Measurements from ENCODE around the gene CKS1B. TPM values are rescaled to one million over a fixed set of nuclear protein-coding genes. Genes with fewer than 3 reads are reported as not detected.

The CKS1B gene
- total RNA-seq, 2 donors from 2014 or later: 202 to 308 TPM

DNA sequence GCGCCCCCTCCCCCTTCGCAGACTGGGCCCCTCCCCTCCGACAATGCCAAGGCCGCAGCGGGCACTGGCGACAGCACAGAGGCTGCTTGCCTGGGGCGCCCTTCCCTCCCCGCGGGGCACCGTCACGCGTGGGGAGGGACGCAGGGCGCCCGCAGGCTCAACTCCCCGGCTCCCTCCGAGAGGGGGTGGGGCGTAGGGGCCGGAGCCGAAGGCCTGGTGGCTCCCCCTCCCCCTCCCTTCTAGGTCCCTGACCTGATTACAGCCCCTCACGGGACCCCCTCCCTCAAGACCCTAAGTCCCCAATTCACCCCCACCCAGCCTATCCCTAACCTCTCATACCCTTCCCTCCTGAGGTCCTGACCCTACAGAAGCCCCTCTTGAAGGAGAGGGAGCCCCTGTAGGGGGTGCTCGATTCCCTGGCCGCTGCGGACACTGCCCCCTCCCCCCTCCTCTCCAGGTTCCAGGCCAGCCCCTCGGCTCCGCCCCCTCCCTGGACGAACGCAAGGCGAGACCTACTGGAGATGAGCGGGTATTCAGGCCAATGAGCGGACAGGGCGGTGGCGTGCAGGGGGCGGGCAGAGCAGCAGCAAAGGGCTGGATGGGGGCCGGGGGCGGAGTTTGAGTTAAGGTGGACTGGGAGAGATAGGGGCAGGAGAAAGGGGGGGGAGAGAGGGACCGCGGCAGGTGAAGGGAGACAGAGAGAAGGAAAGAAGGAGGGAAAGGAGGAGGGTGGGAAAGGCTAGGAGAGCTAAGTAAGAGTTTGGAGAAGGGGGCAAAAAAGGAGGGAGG is 27.4 kb downstream of the CKS1B start:
- Mint-ChIP-seq H3K9me3 (no peaks in the 10 kb centered on the region), H3K27ac (peak overlapping the region; percentile 92 to 96), H3K36me3 (peaks cover 10 to 16% of the 10 kb centered on the region in 2 donors)
- peak; percentile 69 to 74 for ATAC-seq
- peak; percentile 98 to 99 for DNase-seq (ENCODE audit: low spot score in 2 of 2)

DNA sequence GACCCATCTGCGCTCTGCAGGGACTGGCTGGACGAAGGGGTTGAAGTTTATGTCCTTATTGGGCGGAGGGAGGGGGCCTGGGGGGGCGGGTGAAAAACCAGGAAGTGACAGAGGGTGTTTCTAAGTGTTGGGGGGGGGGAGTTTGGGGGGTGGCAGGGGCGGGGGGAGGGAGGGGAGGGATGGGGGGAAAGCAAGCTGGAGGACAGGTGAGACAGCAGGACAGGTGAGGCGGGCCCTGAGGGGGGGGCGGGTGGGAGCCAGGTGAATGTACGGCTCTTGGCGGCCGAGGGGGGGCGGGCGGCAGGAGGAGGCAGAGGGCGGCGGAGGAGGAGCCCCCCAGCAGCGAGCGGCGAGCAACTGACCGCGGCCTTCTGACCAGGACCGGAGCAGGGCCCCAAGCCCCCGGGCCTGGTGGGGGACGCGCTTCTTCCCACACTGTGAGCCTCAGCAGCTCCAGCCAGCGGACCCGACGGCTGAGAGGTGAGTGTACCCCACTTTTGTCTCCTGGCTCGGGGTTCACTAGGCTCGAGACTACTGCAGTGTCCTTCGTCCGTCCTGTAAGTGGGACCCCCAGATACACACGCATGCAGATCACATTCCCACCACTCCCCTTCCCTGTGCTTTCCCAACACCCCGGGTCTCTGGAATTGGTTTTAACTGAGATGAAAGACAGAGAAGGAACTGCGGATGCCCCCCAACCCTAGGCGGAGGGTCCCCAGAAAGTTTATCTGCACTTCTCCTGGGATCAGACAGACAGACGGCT is 28.2 kb downstream of the CKS1B start, which contains the start of gene ZBTB7B:
TSS of gene ZBTB7B (plus strand) at position 339 of the 763 bp plus-strand sequence. CDS start 11,859 bp downstream, outside the sequence.
- DNase-seq (ENCODE audit: low spot score in 2 of 2): no peak
- peaks cover 10 to 16% of the 10 kb centered on the region in 2 donors for H3K36me3 Mint-ChIP-seq
- H3K9me3 Mint-ChIP-seq: no peaks in the 10 kb centered on the region
- peak within 1 kb of the TSS; percentile 92 to 96 for H3K27ac Mint-ChIP-seq
- no peak for ATAC-seq

DNA sequence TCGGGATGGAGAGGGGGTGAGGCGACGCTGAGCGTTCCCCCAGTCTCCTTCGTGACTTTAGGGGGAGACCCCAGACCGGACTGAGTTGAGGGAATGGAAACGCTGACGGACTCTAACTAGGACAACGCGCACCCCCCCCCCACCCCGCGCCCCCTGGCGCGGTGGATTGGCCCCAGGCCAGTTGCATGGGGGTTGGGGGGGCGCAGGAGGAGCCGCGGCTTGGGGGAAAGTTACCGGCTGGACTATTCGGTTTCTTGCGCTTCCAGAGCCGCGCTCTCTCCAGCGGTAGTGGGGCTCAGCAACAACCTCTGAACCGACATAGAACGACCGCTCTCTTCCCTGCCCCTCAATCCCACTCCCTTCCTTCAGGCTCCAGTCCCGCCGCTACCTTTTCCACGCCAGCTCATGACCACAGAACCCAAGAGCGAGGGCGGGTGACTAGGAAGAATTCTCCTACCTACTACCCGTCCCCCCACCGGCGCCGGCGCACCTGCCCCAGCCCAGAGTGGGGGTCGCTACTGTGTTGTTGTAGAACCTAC is 28.8 kb downstream of the CKS1B start:
- Mint-ChIP-seq H3K27ac (peak overlapping the region; percentile 88 to 92), H3K9me3 (no peaks in the 10 kb centered on the region), H3K36me3 (peaks cover 10 to 16% of the 10 kb centered on the region in 2 donors)
- no peak for DNase-seq (ENCODE audit: low spot score in 2 of 2)
- ATAC-seq: no peak

DNA sequence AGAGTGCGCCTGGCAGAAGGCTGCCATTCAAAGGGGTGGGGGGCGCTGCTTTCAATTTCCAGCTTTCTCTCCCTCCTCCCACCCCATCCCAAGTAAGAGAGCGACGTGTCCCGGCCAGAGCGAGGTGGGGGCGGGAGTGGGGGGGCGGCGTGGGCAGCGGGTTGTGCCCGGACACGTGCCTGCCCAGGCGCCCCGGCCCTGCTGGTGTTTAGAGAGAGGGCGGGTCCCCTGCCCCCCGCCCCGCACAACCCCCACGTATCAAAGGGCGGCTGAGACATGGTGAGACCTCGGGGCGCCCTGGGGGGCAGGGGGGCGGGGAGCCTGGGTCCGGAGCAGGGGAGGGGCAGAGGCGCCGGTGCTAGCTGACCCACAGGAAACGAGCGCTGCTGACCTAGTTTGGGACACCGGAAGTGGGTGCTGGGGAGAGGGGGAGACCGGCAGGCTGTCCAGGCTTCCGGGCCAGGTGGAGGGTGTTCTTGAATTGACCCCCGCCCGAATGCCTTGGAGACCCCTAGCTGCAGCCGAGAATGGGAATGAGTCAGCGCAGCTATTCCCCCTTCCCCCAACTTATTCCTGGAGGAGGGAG is 29.4 kb downstream of the CKS1B start:
- peak overlapping the region; percentile 92 to 96 for H3K27ac Mint-ChIP-seq
- ATAC-seq (no peak), DNase-seq (ENCODE audit: low spot score in 2 of 2) (peak in 1 of 2 donors; percentile 78)
- H3K9me3 Mint-ChIP-seq: no peaks in the 10 kb centered on the region
- peaks cover 13 to 18% of the 10 kb centered on the region in 2 donors for H3K36me3 Mint-ChIP-seq

DNA sequence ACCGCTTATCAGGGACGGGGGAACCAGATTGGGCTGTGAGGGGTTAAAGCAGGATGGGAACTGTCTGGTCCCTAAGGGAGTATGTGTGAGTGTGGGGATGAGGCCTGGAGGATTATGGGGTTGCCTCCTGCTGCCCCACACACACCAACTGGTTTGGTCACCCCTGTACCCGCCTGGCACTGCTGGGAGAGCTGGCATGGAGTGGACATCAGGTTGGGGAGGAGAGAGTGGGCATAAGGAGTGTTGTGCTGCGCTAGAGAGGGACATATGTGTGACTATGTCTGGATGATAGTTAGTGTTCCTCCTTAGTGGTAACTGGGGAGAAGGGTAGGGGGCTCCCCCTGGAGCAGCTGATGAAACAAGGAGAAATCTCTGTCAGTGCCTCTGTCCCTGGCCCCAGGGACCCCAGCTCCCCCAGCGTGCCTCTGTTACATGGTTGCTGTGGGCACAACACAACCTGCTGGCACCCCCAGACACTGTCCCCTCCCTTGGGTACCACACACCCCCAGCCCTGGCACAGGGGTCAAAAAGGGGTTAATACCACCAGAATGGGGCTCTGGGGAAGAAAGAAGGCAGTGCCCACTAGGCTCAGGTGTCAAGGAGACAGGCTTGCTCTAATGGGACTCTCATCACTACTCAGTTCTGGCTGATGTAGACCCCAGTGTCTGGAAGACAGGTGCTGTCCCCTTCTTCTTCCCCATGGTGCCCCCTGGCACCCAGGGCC is 30.0 kb downstream of the CKS1B start:
- peak overlapping the region; percentile 92 to 96 for H3K27ac Mint-ChIP-seq
- peak in 1 of 2 donors; percentile 11 for ATAC-seq
- H3K36me3 Mint-ChIP-seq: peaks cover 20 to 25% of the 10 kb centered on the region in 2 donors
- peak in 1 of 2 donors; percentile 69 for DNase-seq (ENCODE audit: low spot score in 2 of 2)
- no peaks in the 10 kb centered on the region for H3K9me3 Mint-ChIP-seq

DNA sequence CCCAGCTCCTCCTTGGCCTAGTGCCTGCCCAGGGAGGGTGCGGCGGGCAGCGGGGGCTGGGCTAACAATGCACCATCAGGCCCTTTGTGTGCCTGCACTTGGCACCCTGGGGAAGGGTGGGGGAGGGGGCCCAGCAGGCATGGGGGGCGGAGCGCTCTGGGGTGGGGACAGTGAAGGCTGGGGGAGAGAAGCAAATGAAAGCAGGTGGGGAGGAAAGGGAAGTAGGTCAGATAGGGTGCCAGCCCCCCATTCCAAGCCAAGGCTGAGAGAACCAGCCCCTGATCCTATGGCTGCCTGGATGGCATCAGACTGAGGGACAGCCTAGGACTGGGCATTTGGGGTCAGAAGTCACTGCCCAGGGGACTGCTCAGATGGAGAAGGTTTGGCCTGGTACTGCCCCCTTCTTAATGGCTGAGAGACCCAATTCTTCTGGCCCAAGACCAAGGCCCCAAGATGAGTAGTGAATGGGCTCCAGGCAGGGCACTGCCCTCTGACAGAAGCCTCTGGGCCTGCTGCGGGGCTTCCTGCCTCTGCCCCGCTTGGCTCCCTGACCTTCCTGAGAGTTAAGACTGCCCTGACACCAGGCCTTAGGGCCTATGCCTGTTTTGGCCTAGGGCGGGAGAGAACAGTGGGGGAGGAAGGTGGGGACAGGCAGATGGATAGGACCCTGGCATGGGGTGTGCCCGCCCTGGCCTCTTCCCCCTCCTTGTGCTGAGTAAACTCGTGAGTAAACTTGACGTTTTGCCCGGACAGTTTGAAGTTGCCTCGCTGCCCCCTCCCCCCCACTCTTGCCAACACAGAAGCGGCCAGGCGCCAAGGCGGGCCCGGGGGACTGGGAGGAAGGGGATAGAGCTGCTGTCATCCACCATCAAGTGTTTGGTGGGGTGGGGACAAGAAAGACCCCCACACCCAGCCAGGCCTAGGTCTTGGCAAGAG is 30.9 kb downstream of the CKS1B start:
- DNase-seq (ENCODE audit: low spot score in 2 of 2): no peak
- H3K36me3 Mint-ChIP-seq: peaks cover 25 to 33% of the 10 kb centered on the region in 2 donors
- no peak for ATAC-seq
- no peaks in the 10 kb centered on the region for H3K9me3 Mint-ChIP-seq
- peak overlapping the region; percentile 92 for H3K27ac Mint-ChIP-seq

DNA sequence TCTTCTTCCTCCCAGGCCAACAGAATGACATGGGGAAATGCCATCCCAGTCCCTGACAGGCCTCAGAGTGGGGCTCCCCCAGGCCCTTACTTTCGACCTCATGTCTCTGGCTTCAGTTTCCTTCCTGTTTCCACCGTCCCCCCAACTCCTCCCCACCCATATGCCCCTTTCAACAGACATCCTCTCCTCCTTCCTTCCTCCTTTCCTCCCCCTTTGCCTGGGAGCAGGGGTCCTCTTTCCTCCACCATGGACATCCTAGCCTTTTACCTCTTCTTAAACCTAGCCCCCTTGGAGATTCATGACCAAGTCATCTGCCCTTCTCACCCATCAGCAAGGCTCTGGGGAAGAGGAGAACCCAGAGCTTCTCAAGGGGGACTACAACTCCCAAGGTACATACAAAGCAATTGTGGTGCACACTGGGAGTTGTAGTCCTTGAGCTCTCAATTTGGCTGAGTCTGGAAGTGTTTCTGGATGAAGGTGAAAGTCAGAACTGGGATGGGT is 32.2 kb downstream of the CKS1B start:
- Mint-ChIP-seq H3K9me3 (no peaks in the 10 kb centered on the region), H3K36me3 (peaks cover 30 to 38% of the 10 kb centered on the region in 2 donors), H3K27ac (peak overlapping the region; percentile 92)
- DNase-seq (ENCODE audit: low spot score in 2 of 2) (peak; percentile 50 to 65), ATAC-seq (peak; percentile 19 to 45)

DNA sequence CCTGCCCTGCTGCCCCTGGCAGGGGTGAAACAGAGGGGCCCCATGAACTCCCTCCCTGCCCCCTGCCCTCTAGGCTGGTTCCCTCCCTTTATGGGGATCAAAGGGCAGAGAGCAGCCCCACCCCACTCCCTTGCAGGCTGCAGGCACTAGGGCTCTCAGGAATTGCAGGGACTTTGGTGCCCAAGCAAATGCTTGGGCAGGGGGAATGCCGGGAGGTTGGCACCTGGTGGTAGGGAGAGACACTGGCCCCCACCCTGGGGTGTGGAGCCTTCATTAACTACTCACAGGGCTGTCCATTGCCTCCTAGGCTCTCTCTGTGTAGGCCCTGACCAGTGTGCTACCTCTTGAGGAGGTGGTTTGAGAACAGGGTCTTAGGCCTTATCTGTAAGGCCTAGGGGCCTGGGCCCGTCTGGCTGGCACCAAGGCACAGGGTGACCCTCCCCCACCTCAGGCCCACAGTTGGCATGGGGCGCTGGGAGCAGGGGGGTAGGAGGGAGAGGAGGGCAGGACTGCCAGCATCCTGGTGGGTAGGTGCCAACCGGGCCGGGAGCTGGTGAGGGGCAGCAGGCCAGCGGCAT is 32.9 kb downstream of the CKS1B start:
- ATAC-seq (no peak), DNase-seq (ENCODE audit: low spot score in 2 of 2) (no peak)
- H3K36me3 Mint-ChIP-seq: peaks cover 30 to 38% of the 10 kb centered on the region in 2 donors
- H3K9me3 Mint-ChIP-seq: no peaks in the 10 kb centered on the region
- peak overlapping the region in 1 of 2 donors; percentile 92 for H3K27ac Mint-ChIP-seq

DNA sequence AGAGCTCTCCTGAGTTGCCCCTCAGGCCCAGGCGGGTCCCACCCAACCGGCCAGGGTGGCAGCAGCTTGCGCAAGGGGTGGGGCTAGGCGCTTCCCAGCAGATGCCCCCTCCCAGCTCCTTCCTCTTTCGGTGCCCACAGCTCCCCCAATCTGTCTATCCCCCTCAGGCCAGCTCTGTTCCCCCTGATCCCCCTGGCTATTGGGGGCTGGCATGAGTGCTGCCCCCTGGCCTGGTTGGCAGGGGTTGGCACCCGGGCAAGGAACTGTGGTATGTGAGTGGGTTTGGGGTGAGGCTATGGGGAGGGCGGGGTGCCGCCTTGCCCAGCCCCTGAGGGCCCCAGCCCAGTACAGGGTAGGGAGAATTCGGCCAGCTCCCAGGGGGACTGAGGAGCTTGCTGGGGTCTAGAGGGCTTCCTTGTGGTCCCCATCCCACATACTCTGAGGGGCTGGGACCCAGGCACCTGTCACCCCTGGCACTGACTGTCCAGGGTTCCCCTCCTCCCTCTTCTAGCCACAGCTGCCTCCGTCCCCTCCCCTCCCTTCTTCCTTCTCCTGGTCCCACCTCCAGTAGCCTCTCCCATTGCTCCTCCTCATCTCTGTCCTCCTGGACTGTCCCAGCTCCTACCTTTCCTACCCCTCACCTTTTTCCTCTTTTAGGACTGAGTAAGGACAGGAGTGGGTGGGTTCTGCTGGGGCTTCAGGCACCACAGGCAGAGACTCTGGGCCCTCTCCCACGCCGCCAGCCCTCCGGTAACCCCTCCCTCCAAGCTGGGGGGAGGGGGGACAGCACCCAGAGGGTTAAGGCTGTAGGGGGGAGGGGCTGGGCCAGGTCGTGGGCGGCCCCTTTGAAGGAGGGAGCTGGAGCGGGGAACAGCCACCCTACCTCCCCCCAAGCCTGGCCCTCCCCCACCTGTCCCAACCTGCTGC is 33.8 kb downstream of the CKS1B start:
- DNase-seq (ENCODE audit: low spot score in 2 of 2) (peak; percentile 80 to 81), ATAC-seq (peak; percentile 28 to 66)
- Mint-ChIP-seq H3K9me3 (no peaks in the 10 kb centered on the region), H3K36me3 (peaks cover 25 to 38% of the 10 kb centered on the region in 2 donors), H3K27ac (peak overlapping the region; percentile 90 to 92)

DNA sequence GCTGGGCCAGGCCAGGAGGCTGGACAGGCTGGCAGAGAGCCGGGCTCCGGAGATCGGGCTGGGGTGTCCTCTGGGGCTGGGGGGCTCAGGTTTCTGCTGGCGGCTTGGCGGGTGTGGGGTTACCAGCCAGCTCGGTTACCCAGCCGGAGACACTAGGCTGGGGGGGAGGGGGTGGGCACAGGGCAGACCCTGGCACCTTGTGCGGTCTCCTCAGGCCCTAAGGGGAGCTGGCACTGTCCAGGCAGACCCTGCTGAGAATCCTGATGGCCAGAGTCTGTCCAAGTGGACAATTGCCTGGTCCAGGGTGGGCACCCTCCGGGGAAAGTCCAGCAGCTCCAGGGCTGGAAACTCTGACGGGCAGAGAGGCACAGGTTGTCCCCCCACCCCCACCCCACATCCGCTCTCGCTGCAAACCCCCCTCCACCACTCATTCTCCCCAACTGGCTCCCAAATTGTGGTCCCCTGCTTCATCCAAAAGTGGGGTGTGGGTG is 34.8 kb downstream of the CKS1B start:
- H3K27ac Mint-ChIP-seq: peak overlapping the region; percentile 90 to 92
- H3K36me3 Mint-ChIP-seq: peaks cover 20 to 32% of the 10 kb centered on the region in 2 donors
- ATAC-seq (peak in 1 of 2 donors; percentile 5), DNase-seq (ENCODE audit: low spot score in 2 of 2) (peak in 1 of 2 donors; percentile 68)
- no peaks in the 10 kb centered on the region for H3K9me3 Mint-ChIP-seq

DNA sequence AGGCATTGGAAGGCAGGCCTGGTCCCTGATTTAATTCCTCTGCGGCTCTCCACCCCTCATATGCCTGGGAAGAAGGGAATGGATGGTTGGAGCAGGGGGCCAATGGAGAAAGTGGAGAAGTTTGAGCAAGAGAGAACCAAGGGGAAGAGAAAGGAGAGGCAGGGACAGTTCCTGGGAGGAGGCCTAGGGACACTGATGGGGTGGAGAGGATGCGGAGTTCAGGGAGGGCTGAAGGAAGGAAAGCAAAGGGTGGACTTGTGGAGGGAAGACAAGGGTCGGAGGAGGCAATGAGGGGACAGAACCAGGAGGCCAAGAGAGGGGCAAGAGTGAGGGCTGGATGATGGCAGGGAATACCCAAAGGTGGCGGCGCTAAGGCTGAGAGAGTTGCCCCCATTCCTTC is 35.3 kb downstream of the CKS1B start:
- ATAC-seq (no peak), DNase-seq (ENCODE audit: low spot score in 2 of 2) (no peak)
- Mint-ChIP-seq H3K27ac (peak overlapping the region; percentile 90 to 92), H3K36me3 (peaks cover 20 to 29% of the 10 kb centered on the region in 2 donors), H3K9me3 (no peaks in the 10 kb centered on the region)

DNA sequence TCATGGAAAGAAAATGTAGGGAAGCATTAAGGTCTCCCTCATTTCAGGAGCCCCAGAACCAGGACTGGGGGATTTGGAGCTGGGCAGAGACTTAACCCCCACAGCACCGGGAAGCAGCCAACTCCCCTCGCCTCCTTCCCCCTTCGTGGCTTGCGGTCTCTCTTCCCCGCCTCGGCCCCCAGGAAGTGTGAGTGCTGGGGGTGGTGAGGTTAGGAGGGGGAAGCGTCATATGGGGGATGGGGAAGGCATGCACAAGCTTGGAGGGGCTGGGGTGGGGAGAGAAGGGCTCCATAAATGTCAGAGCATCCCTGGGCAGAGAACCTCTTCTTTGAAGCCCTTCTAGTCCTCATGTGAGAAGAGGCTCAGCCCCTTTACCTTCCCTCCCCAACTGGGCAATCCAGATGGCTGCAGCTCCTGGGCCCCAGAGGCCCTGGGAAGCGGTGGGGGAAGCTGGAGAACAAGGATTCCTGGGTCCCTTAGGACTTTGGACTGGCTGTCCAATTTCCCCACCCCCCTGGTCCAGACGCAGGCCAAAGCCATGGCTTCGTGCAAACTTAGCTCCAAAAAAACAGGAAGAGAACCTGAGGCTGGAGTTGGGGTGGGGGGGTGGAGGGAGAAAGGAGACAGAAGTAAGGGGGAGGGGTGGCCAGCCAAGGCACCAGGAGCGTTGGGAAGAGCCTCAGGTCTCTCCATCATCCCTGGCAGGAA is 35.9 kb downstream of the CKS1B start:
- Mint-ChIP-seq H3K9me3 (no peaks in the 10 kb centered on the region), H3K27ac (peak overlapping the region; percentile 90 to 92), H3K36me3 (peaks cover 20 to 29% of the 10 kb centered on the region in 2 donors)
- DNase-seq (ENCODE audit: low spot score in 2 of 2) (peak in 1 of 2 donors; percentile 67), ATAC-seq (no peak)

DNA sequence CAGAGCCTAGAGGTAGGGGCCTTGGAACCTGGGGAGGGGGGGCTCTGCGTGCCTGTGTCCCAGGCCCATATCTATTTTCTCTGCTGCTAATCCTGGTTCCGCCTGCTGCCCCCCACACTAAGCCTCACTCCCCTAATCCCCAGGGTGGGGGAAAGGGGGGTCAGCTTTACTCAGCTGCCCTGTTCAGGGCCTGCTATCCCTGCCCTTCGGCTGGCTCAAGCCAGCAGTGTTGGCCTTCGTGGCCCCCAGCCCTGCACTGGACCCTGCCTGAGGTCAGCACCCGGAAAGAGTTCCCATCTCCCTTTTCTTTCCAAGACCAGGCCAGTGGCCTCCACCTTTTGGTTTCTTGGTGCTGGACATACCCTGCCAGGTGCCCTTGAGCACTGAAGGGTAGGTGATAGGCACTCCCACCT is 36.5 kb downstream of the CKS1B start:
- ATAC-seq: no peak
- DNase-seq (ENCODE audit: low spot score in 2 of 2): no peak
- no peaks in the 10 kb centered on the region for H3K9me3 Mint-ChIP-seq
- H3K36me3 Mint-ChIP-seq: peaks cover 20 to 29% of the 10 kb centered on the region in 2 donors
- H3K27ac Mint-ChIP-seq: peak overlapping the region; percentile 88 to 92
